Adrenal gland (tissue), 5 donors: ENCODE data around the gene LIMS1.
A peak's percentile ranks its signal among the peaks of the same experiment; 100 is the strongest.

ENCODE experiments used
- POLR2A ChIP-seq, 2 donors: fragments of 450-650 bp; IDR thresholded peaks; one replicate each; pipeline ENCODE4 v1.6.1; 2017; ENCODE audit warnings: antibody characterized with exemption in 2 of 2, mild to moderate bottlenecking in 2 of 2, moderate library complexity in 1 of 2
- TF ChIP-seq, protein P1 (sequence below), 6 experiments: fragments of 450-650 bp in 4 of 6; fragments of 200-600 bp in 2 of 6; sonication (generic) in 1 of 6; IDR thresholded peaks; 1 replicate in 5 of 6; 2 replicates in 1 of 6; pipeline versions ENCODE4 v1.5.1 to v1.8.0; 2016 to 2021; ENCODE audit warnings: antibody characterized with exemption in 6 of 6, mild to moderate bottlenecking in 2 of 6, moderate library complexity in 1 of 6
- donor health status: DM: no; HTN: no; CAD: no.

DNA sequence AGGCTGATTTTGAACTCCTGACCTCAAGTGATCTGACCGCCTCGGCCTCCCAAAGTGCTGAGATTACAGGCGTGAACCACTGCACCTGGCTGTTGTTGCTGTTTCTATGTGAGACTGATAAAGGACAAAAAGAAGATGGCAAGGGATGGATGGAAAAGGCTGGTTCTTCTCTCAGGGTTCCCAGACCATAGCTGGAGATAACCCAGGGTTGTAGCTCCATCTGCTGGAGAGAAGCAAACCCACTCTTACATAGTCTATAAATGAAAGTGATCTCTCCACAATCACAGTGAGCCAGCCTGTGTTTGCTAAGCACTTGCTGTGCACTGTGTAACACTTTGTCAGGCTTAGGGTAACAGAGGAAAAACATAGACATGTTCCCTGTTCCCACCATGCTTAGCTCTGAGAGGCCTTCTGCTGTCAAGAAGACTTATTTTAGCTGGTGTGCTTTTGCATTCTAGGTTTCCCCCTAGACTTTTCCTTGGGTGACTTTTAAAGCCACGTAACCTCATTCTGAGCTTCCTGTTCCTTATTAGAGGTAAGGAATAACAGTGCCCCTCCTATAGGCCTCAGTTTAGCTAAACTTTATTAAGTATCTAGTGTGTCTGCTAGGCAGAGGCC, 49.7 kb downstream of the LIMS1 start:
- TF ChIP-seq POLR2A (IDR thresholded peaks at IDR 0.05): no peak
- TF ChIP-seq, protein P1, sequence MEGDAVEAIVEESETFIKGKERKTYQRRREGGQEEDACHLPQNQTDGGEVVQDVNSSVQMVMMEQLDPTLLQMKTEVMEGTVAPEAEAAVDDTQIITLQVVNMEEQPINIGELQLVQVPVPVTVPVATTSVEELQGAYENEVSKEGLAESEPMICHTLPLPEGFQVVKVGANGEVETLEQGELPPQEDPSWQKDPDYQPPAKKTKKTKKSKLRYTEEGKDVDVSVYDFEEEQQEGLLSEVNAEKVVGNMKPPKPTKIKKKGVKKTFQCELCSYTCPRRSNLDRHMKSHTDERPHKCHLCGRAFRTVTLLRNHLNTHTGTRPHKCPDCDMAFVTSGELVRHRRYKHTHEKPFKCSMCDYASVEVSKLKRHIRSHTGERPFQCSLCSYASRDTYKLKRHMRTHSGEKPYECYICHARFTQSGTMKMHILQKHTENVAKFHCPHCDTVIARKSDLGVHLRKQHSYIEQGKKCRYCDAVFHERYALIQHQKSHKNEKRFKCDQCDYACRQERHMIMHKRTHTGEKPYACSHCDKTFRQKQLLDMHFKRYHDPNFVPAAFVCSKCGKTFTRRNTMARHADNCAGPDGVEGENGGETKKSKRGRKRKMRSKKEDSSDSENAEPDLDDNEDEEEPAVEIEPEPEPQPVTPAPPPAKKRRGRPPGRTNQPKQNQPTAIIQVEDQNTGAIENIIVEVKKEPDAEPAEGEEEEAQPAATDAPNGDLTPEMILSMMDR (IDR thresholded peaks at IDR 0.05): peak; percentile 62 to 94 (median 85)
